SHP77 treated with DMSO at 0.1 percent for 48 hours (cell line): ENCODE measurements around the gene SSUH2.
A peak's percentile ranks its signal among the peaks of the same experiment; 100 is the strongest.
"Not testable (repeated sequence)": the region's sequence is repeated elsewhere in the genome, so short reads cannot be mapped to it uniquely, and the experiment has no call there.

Experiments used
- DNase-seq: peaks from one replicate; lab custom pipeline; 2025; lab: John Stamatoyannopoulos, UW

SSUH2 gene

GRCh38 chr3:8644748-8645390 is at the start of gene SSUH2:
Gene SSUH2 (minus strand): TSS chr3:8644798. CDS start chr3:8644758, 40 bp downstream.
- DNase-seq: no peak

DNA sequence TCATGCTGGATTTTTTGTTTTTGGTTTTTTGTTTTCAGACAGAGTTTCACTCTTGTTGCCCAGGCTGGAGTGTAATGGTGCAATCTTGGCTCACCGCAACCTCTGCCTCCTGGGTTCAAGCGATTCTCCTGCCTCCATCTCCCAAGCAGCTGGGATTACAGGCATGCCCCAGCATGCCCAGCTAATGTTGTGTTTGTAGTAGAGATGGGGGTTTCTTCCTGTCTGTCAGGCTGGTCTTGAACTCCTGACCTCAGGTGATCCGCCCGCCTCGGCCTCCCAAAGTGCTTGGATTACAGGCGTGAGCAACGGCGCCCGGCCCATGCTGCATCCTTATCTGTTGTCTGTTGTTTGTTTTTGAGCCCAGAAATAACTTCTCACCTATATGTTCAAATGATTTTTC is 46.7 kb upstream of the SSUH2 start:
- not testable (repeated sequence) for DNase-seq

DNA sequence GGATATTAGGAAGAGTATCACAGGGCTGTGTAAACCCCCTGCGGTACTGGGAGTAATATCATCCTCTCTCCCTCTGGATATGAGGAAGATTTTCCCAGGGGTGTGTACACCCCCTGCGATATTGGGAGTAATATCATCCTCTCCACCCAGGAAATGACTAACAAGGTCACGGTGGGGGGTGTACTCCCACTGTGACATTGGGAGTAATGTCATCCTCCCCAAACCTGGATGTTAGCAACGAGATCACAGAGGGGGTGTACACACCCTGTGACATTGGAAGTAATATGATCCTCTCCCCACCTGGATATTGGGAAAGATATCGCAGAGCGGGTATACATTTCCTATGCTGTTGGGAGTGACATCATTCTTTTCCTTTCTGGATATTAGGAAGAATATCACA is 40.4 kb upstream of the SSUH2 start:
- not testable (repeated sequence) for DNase-seq

DNA sequence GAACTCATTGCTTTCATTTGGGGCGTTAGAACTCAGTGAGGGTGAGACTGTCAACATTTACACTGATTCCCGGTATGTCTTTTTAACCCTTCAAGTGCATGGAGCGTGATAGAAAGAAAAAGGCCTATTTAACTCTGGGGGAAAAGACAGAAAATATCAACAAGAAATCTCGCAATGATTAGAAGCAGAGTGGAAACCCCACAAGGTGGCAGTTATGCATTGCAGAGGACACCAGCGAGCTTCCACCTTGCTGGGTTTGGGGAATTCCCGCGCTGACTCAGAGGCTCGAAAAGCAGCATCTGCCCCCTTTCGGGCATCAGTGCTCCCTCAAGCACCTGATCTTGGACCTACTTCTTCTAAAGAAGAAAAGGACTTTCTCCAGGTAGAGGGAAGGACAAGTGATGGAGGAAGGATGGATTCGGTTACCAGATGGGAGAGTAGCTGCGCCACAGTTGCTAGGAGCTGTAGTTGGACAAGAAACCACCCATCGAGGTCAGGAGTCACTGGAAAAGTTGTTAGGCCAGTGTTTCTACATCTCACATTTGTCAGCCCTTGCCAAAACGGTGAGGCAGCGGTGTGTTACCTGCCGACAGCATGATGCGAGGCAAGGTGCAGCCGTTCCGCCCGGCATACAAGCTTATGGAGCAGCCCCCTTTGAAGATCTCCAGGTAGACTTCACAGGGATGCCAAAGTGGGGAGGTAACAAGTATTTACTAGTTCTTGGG is 38.4 kb upstream of the SSUH2 start:
- DNase-seq: not testable (repeated sequence)

- DNase-seq: not testable (repeated sequence)
Observed at GRCh38 chr3:8681881-8682538, 37.4 kb upstream of the SSUH2 start.

DNA sequence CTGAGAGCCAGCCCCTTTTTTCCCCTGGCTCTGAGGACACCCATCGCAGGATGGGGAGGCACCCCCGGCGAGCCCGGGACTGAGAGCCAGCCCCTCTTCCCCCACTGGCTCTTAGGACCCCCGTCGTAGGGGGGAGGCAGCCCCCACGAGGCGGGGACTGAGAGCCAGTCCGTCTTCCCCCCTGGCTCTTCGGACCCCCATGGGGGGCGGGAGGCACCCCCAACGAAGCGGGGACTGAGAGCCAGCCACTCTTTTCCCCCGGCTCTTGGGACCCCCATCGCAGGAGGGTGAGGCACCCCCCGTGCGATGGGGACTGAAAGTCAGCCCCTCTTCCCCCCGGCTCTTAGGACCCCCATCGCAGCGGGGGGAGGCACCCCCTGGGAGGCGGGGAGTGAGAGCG is 36.8 kb upstream of the SSUH2 start:
- no peak for DNase-seq

- not testable (repeated sequence) for DNase-seq
Observed at GRCh38 chr3:8679817-8680553, 35.4 kb upstream of the SSUH2 start.

DNA sequence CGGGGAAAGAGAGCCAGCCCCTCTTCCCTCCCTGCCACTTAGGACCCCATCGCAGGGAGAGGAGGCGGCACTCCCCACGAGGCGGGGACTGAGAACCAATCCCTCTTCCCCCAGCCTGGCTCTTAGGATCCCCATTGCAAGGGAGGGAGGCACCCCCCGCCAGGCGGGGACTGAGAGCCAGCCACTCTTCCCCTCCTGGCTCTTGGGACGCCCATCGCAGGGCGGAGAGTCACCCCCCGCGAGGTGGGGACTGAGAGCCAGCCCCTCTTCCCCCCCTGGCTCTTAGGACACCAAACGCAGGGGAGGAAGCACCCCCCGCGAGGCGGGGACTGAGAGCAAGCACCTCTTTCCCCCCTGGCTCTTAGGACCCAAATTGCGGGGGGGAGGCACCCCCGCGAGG is 34.2 kb upstream of the SSUH2 start:
- DNase-seq: no peak

DNA sequence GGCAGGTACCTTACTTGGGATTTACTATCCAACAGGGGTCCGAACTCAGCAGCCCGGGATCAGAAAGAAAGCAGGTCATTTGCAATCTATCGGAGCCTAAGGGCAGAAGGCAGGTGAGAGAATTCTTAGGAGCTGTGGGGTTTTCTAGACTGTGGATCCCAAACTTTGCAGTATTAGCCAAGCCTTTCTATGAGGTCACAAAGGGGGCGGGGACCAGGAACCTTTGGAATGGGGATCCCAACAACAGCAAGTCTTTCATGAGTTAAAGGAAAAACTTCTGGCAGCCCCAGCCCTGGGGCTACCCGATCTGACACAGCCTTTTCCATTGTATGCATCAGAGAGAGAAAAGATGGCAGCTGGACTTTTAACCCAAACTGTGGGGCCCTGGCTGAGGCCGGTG is 32.7 kb upstream of the SSUH2 start:
- DNase-seq: not testable (repeated sequence)

DNA sequence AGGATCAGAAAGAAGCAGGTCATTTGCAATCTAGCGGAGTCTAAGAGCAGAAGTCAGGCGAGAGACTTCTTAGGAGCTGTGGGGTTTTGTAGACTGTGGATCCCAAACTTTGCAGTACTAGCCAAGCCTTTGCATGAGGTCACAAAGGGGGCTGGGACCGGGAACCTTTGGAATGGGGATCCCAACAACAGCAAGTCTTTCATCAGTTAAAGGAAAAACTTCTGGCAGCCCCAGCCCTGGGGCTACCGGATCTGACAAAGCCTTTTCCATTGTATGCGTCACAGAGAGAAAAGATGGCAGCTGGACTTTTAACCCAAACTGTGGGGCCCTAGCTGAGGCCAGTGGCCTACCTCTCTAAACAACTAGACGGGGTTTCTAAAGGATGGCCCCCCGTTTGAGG is 31.0 kb upstream of the SSUH2 start:
- DNase-seq: not testable (repeated sequence)

DNA sequence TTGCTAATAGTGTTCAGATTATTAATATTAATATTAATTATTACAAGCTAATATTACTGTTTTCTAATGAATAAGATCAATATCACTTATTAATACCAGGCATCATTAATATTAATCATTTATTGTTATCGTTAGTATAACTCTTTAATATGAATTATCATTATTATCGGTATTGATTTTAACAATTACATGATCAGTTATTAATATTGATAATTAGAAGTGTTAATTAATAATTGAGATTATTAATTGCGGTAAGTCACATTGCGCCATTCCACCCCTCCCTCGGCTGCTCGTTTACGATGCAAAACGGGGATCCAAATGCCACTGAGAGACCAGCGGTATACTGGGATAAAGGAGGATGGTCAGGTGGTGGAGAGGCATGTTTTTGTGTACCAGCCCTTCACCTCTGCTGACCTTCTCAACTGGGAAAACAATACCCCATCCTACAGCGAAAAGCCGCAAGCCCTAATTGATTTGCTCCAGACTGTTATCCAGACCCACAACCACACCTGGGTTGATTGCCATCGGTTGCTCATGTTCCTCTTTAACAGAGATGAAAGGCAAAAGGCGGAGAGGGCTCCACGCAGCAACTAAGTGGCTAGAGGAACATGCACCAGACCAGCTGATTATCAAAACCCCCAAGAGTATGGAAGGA is 28.6 kb upstream of the SSUH2 start:
- no peak for DNase-seq

DNA sequence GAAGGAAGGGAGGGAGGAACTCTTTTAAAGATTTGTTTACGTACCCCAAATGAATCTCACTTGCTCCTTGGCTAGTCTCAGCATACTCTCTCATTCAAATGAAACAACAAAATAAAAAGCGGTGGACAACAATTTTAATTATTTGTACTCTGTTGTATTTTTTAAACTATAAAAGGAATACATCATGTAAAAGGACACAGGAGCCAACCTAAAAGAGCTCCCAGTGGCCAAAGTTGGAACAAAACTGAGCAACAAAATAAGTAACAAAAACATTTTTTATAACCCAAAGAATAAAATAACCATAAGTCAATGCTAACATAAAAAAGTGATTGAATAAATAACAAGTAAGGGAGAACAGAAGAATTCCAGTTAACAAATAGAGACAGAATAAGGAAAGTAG is 24.4 kb upstream of the SSUH2 start:
- no peak for DNase-seq

GRCh38 chr3:8668216-8668615 is 23.6 kb upstream of the SSUH2 start:
- no peak for DNase-seq

GRCh38 chr3:8667463-8668091 is 23.0 kb upstream of the SSUH2 start:
- no peak for DNase-seq

DNA sequence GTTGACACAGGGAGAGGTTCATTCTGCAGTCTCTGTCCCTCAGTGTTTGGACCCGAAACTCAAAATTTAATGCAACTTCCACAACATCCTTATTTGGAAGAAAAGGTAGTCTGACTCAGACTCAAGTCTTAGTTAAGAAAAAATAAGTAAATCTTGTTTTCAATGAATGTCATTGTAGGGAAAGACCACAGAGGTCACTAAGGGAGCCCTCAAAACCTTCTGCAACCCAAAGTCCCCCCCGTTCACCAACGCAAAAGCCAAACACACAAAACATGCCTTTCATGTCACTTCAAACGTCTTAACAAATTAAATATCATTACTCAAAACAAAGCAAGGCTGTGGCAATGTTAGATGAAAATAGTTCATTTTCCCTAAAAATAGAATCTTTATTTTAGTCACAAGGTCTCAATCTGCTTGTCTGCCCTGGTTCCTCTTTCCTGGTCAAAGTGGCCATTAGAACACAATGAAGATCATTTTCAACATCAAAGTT is 20.9 kb upstream of the SSUH2 start:
- no peak for DNase-seq

GRCh38 chr3:8663177-8664061 is 18.8 kb upstream of the SSUH2 start:
- peak; percentile 38 for DNase-seq

GRCh38 chr3:8662594-8662993 is 18.0 kb upstream of the SSUH2 start:
- no peak for DNase-seq

GRCh38 chr3:8660175-8661118 is 15.8 kb upstream of the SSUH2 start:
- DNase-seq: no peak

DNA sequence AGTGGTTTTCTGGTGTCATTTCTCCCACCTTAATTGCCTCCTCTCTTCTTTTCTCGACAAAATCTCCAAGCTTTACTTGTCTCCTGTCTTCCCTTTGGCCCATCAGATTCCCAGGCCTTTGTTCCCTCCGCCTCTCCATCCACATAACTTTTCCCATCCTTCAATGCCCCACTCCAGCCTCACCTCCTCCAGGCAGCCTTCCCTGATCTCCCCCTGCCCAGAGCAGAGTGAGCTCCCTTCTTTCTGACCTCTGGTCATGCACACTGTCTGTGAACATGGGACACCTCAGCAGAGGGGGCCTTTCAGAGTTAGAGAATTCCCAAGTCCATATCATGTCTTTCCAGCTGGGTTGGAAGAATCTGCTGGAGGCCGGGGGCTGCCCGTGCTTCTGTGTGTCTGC is 14.6 kb upstream of the SSUH2 start:
- DNase-seq: no peak
